GM18867 (cell line): Measurements from ENCODE around the gene TFPI.
A peak's percentile ranks its signal among the peaks of the same experiment; 100 is the strongest.

Experiments used
- ATAC-seq: cut with Tn5 transposase; IDR thresholded peaks from one replicate; pipeline ENCODE4 v1.9.1; 2021; ENCODE audit warnings: mild to moderate bottlenecking, moderate library complexity; ENCODE audit not compliant: unreplicated experiment

Gene TFPI

GRCh38 chr2:187506416-187506815 lies 47.8 kb downstream of the TFPI start:
- no peak for ATAC-seq

GRCh38 chr2:187505065-187505672 lies 49.1 kb downstream of the TFPI start:
- no peak for ATAC-seq

- ATAC-seq: no peak
Observed at GRCh38 chr2:187504312-187504921, 49.8 kb downstream of the TFPI start.

- no peak for ATAC-seq
Observed at GRCh38 chr2:187503700-187504099, 50.5 kb downstream of the TFPI start.

GRCh38 chr2:187502467-187502866 lies 51.8 kb downstream of the TFPI start:
- no peak for ATAC-seq

- no peak for ATAC-seq
Observed at GRCh38 chr2:187500585-187501359, 53.5 kb downstream of the TFPI start.

- peak; percentile 96 for ATAC-seq
Observed at GRCh38 chr2:187499941-187500532, 54.2 kb downstream of the TFPI start.

- no peak for ATAC-seq
Observed at GRCh38 chr2:187497858-187498463, 56.3 kb downstream of the TFPI start.

GRCh38 chr2:187497140-187497539 lies 57.1 kb downstream of the TFPI start:
- ATAC-seq: no peak

- ATAC-seq: no peak
Observed at GRCh38 chr2:187495324-187495723, 58.9 kb downstream of the TFPI start.

GRCh38 chr2:187493877-187494568 lies 60.2 kb downstream of the TFPI start:
- ATAC-seq: peak; percentile 42

GRCh38 chr2:187493180-187493579 lies 61.1 kb downstream of the TFPI start:
- no peak for ATAC-seq

GRCh38 chr2:187486241-187486640 lies 68.0 kb downstream of the TFPI start:
- ATAC-seq: no peak

GRCh38 chr2:187485523-187485922 lies 68.7 kb downstream of the TFPI start:
- ATAC-seq: no peak

GRCh38 chr2:187483537-187483936 lies 70.7 kb downstream of the TFPI start:
- no peak for ATAC-seq

GRCh38 chr2:187482796-187483195 lies 71.4 kb downstream of the TFPI start:
- peak; percentile 89 for ATAC-seq

GRCh38 chr2:187481543-187481942 lies 72.7 kb downstream of the TFPI start:
- no peak for ATAC-seq

GRCh38 chr2:187478719-187479118 lies 75.5 kb downstream of the TFPI start:
- ATAC-seq: no peak

GRCh38 chr2:187477051-187477450 lies 77.2 kb downstream of the TFPI start:
- ATAC-seq: no peak

- ATAC-seq: peak; percentile 85
Observed at GRCh38 chr2:187475499-187476248, 78.6 kb downstream of the TFPI start.
